ENCODE data around the gene CPE.
"Not testable (repeated sequence)": the region's sequence is repeated elsewhere in the genome, so short reads cannot be mapped to it uniquely, and the experiment has no call there.

Gene CPE

GRCh38 chr4:165476214-165477098 lies 97.6 kb downstream of the CPE start:
- peak; percentile 63 for DNase-seq (ENCODE audit: low read depth)
- H3K4me3 ChIP-seq (replicated peaks; ENCODE audit: low read depth, low read length): no peak overlapping the region
- TF ChIP-seq, protein P1, sequence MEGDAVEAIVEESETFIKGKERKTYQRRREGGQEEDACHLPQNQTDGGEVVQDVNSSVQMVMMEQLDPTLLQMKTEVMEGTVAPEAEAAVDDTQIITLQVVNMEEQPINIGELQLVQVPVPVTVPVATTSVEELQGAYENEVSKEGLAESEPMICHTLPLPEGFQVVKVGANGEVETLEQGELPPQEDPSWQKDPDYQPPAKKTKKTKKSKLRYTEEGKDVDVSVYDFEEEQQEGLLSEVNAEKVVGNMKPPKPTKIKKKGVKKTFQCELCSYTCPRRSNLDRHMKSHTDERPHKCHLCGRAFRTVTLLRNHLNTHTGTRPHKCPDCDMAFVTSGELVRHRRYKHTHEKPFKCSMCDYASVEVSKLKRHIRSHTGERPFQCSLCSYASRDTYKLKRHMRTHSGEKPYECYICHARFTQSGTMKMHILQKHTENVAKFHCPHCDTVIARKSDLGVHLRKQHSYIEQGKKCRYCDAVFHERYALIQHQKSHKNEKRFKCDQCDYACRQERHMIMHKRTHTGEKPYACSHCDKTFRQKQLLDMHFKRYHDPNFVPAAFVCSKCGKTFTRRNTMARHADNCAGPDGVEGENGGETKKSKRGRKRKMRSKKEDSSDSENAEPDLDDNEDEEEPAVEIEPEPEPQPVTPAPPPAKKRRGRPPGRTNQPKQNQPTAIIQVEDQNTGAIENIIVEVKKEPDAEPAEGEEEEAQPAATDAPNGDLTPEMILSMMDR (IDR thresholded peaks at IDR 0.05; ENCODE audit: low read length, missing control alignments): no peak

DNA sequence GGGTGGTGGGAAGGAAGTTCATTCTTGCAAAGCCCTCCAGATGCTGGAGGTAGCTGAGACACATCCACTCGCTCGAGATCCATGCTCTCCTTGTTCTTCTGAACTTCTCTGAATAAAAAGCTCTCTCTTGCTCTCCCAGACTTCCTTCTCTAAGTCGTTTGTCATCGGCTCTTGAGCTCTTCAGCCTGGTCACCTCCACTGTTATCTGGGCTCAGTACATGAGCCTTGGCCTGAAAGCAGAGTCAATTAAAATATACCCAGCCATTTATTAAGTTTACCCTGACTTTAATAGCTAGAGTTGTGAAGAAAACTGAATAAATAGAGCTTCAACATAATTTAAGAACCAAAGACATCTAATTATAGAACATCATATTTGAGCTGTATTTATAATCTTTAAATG lies 99.0 kb downstream of the CPE start:
- no peak for DNase-seq (ENCODE audit: low read depth)

DNA sequence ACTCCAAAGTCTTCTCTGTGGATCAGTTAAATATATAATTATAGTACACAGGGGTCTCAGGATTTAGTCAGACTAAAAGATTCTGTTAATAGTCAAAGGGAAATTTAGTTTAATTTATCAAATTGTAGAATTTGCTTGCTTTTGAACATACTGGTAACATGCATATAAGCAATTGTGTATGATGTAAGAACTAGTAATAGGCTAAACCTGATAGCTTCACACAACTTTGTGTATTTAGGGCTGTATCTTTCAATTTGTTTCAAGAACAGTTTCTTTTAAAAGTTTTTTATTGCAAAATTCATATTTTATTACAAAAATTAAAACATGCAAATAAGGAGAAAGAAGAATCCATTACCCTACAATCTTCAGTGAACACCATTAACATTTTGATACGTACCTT lies 99.5 kb downstream of the CPE start:
- no peak for DNase-seq (ENCODE audit: low read depth)
- no peak overlapping the region for H3K4me3 ChIP-seq (replicated peaks; ENCODE audit: low read depth, low read length)
- TF ChIP-seq, protein P1 (IDR thresholded peaks at IDR 0.05; ENCODE audit: low read length, missing control alignments): no peak

More for the DNA sequence above, 99.0 kb downstream of the CPE start:
- TF ChIP-seq, protein P1 (IDR thresholded peaks at IDR 0.05; ENCODE audit: low read length, missing control alignments): no peak
- no peak overlapping the region for H3K4me3 ChIP-seq (replicated peaks; ENCODE audit: low read depth, low read length)

- peak; percentile 17 for DNase-seq (ENCODE audit: low read depth)
- H3K4me3 ChIP-seq (replicated peaks; ENCODE audit: low read depth, low read length): no peak overlapping the region
- TF ChIP-seq, protein P1 (IDR thresholded peaks at IDR 0.05; ENCODE audit: low read length, missing control alignments): no peak
Observed at GRCh38 chr4:165481053-165481835, 102.4 kb downstream of the CPE start.

DNA sequence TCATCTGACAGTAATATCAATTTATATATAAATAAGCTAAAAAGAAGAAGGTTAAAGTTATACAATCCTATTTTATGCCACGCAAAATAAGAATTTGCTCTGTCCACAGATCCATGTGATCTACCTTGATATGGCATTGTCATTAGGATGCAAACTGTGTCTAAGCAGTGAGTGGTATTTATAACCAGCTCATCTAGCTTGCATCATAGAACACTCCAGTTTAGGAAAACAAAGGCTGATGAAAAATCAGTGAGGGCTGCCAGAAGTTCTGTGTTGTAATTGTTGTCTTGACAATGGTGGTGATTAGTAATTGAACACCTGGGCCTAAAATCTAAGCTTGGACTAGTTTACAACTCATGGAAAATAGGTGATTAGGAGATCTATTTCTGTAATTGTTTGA lies 111.0 kb downstream of the CPE start:
- TF ChIP-seq, protein P1 (IDR thresholded peaks at IDR 0.05; ENCODE audit: low read length, missing control alignments): no peak
- no peak overlapping the region for H3K4me3 ChIP-seq (replicated peaks; ENCODE audit: low read depth, low read length)
- peak; percentile 62 for DNase-seq (ENCODE audit: low read depth)

DNA sequence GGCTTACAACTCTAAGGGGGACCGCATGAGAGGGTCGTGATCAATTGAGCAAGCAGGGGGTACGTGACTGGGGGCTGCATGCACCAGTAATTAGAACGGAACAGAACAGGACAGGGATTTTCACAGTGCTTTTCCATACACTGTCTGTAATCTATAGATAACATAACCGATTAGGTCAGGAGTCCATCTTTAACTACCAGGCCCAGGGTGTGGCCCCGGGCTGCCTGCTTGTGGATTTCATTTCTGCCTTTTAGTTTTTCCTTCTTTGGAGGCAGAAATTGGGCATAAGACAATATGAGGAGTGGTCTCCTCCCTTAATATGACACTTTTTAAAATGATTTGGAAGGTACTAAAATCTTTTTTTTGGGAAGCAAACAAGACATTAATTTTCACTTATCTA lies 113.8 kb downstream of the CPE start:
- DNase-seq (ENCODE audit: low read depth); H3K4me3 ChIP-seq (replicated peaks; ENCODE audit: low read depth, low read length): not testable (repeated sequence)

- H3K4me3 ChIP-seq (replicated peaks; ENCODE audit: low read depth, low read length): peak overlapping the region; percentile 28
- TF ChIP-seq, protein P1 (IDR thresholded peaks at IDR 0.05; ENCODE audit: low read length, missing control alignments): peak; percentile 79
- peak; percentile 80 for DNase-seq (ENCODE audit: low read depth)
Observed at GRCh38 chr4:165493359-165493758, 114.6 kb downstream of the CPE start.
